Measurements from ENCODE around the gene KATNA1.

The KATNA1 gene

GRCh38 chr6:149559389-149559788, 89.1 kb downstream of the KATNA1 start:
- Histone ChIP-seq H3K4me3 (ENCODE audit: low read depth, low read length) (no peak overlapping the region), H2BK12ac (ENCODE audit: low read length) (no peak overlapping the region), H3K79me2 (ENCODE audit: control insufficient read depth, insufficient read depth, low read length, poor library complexity) (no peaks in the 10 kb centered on the region), H3K27ac (ENCODE audit: low read depth, low read length) (no peak overlapping the region), H4K91ac (ENCODE audit: low read depth, low read length) (no peak overlapping the region), H3K9ac (ENCODE audit: low read length) (no peak overlapping the region), H2BK5ac (ENCODE audit: low read depth, low read length, poor library complexity) (no peak overlapping the region), H4K8ac (ENCODE audit: low read depth, low read length) (no peak overlapping the region), H3K79me1 (ENCODE audit: low read length) (no peaks in the 10 kb centered on the region), H3K18ac (ENCODE audit: low read length) (no peak overlapping the region), H3K36me3 (ENCODE audit: control insufficient read depth in 1 of 2, insufficient read depth in 2 of 2, low read length in 2 of 2) (no peaks in the 10 kb centered on the region), H3K9me3 (ENCODE audit: insufficient read depth, low read depth, low read length) (no peaks in the 10 kb centered on the region), H3K4me2 (ENCODE audit: low read length) (no peak overlapping the region), H4K12ac (ENCODE audit: low read depth, low read length) (no peak overlapping the region), H3K14ac (ENCODE audit: low read length) (no peak overlapping the region), H2AFZ (ENCODE audit: insufficient read depth, low read length, poor library complexity) (no peak overlapping the region), H2BK120ac (ENCODE audit: insufficient read depth, low read length, poor library complexity) (no peak overlapping the region), H2AK5ac (ENCODE audit: low read length) (no peak overlapping the region), H3K23ac (ENCODE audit: low read length) (no peak overlapping the region), H3K27me3 (ENCODE audit: insufficient read depth, low read length) (no peaks in the 10 kb centered on the region), H3K4ac (ENCODE audit: low read depth, low read length) (no peak overlapping the region), H3K4me1 (ENCODE audit: control insufficient read depth in 1 of 2, insufficient read depth in 2 of 2, low read length in 2 of 2) (no peaks in the 10 kb centered on the region)
- WGBS (ENCODE audit: extremely low coverage, insufficient coverage, insufficient read length), result no CpG with 5 or more reads among the region's 2 CpGs
- DNase-seq, result no peak

GRCh38 chr6:149558029-149558428, 90.5 kb downstream of the KATNA1 start:
- Histone ChIP-seq H2AK5ac (ENCODE audit: low read length) (no peak overlapping the region), H3K4ac (ENCODE audit: low read depth, low read length) (no peak overlapping the region), H3K4me2 (ENCODE audit: low read length) (no peak overlapping the region), H3K4me3 (ENCODE audit: low read depth, low read length) (no peak overlapping the region), H3K9ac (ENCODE audit: low read length) (no peak overlapping the region), H3K23ac (ENCODE audit: low read length) (no peak overlapping the region), H3K79me2 (ENCODE audit: control insufficient read depth, insufficient read depth, low read length, poor library complexity) (no peaks in the 10 kb centered on the region), H2BK12ac (ENCODE audit: low read length) (no peak overlapping the region), H3K27ac (ENCODE audit: low read depth, low read length) (no peak overlapping the region), H2BK120ac (ENCODE audit: insufficient read depth, low read length, poor library complexity) (no peak overlapping the region), H3K27me3 (ENCODE audit: insufficient read depth, low read length) (no peaks in the 10 kb centered on the region), H3K18ac (ENCODE audit: low read length) (no peak overlapping the region), H2BK5ac (ENCODE audit: low read depth, low read length, poor library complexity) (no peak overlapping the region), H4K91ac (ENCODE audit: low read depth, low read length) (no peak overlapping the region), H3K79me1 (ENCODE audit: low read length) (no peaks in the 10 kb centered on the region), H3K14ac (ENCODE audit: low read length) (no peak overlapping the region), H3K4me1 (ENCODE audit: control insufficient read depth in 1 of 2, insufficient read depth in 2 of 2, low read length in 2 of 2) (no peaks in the 10 kb centered on the region), H2AFZ (ENCODE audit: insufficient read depth, low read length, poor library complexity) (no peak overlapping the region), H3K36me3 (ENCODE audit: control insufficient read depth in 1 of 2, insufficient read depth in 2 of 2, low read length in 2 of 2) (no peaks in the 10 kb centered on the region), H3K9me3 (ENCODE audit: insufficient read depth, low read depth, low read length) (no peaks in the 10 kb centered on the region), H4K12ac (ENCODE audit: low read depth, low read length) (no peak overlapping the region), H4K8ac (ENCODE audit: low read depth, low read length) (no peak overlapping the region)
- no peak for DNase-seq

GRCh38 chr6:149551920-149552319, 96.6 kb downstream of the KATNA1 start:
- Histone ChIP-seq H3K27me3 (ENCODE audit: insufficient read depth, low read length) (no peaks in the 10 kb centered on the region), H2BK12ac (ENCODE audit: low read length) (no peak overlapping the region), H3K27ac (ENCODE audit: low read depth, low read length) (no peak overlapping the region), H3K9ac (ENCODE audit: low read length) (no peak overlapping the region), H3K36me3 (ENCODE audit: control insufficient read depth in 1 of 2, insufficient read depth in 2 of 2, low read length in 2 of 2) (no peaks in the 10 kb centered on the region), H2BK5ac (ENCODE audit: low read depth, low read length, poor library complexity) (no peak overlapping the region), H4K91ac (ENCODE audit: low read depth, low read length) (no peak overlapping the region), H3K18ac (ENCODE audit: low read length) (no peak overlapping the region), H2BK120ac (ENCODE audit: insufficient read depth, low read length, poor library complexity) (no peak overlapping the region), H3K4me1 (ENCODE audit: control insufficient read depth in 1 of 2, insufficient read depth in 2 of 2, low read length in 2 of 2) (no peaks in the 10 kb centered on the region), H3K9me3 (ENCODE audit: insufficient read depth, low read depth, low read length) (peaks cover 1% of the 10 kb centered on the region), H3K14ac (ENCODE audit: low read length) (no peak overlapping the region), H4K12ac (ENCODE audit: low read depth, low read length) (no peak overlapping the region), H3K23ac (ENCODE audit: low read length) (no peak overlapping the region), H2AFZ (ENCODE audit: insufficient read depth, low read length, poor library complexity) (no peak overlapping the region), H3K79me2 (ENCODE audit: control insufficient read depth, insufficient read depth, low read length, poor library complexity) (no peaks in the 10 kb centered on the region), H2AK5ac (ENCODE audit: low read length) (no peak overlapping the region), H3K79me1 (ENCODE audit: low read length) (no peaks in the 10 kb centered on the region), H4K8ac (ENCODE audit: low read depth, low read length) (no peak overlapping the region), H3K4me2 (ENCODE audit: low read length) (no peak overlapping the region), H3K4ac (ENCODE audit: low read depth, low read length) (no peak overlapping the region), H3K4me3 (ENCODE audit: low read depth, low read length) (no peak overlapping the region)
- DNase-seq, result no peak
- no CpG with 5 or more reads among the region's 5 CpGs for WGBS (ENCODE audit: extremely low coverage, insufficient coverage, insufficient read length)

GRCh38 chr6:149545754-149546471, 102.6 kb downstream of the KATNA1 start, which contains the start of gene PPIL4:
PPIL4 (minus strand) TSS chr6:149546043; CDS start chr6:149546005, 38 bp downstream.
- Histone ChIP-seq H2BK12ac (ENCODE audit: low read length) (no peak within 1 kb of the TSS), H2AK5ac (ENCODE audit: low read length) (peak within 1 kb of the TSS; percentile 95), H2AFZ (ENCODE audit: insufficient read depth, low read length, poor library complexity) (peak within 1 kb of the TSS; percentile 98), H3K9ac (ENCODE audit: low read length) (peak within 1 kb of the TSS; percentile 97), H3K4me1 (ENCODE audit: control insufficient read depth in 1 of 2, insufficient read depth in 2 of 2, low read length in 2 of 2) (peaks cover 2 to 4% of the 10 kb centered on the region in 2 experiments), H3K23ac (ENCODE audit: low read length) (peak within 1 kb of the TSS; percentile 34), H3K36me3 (ENCODE audit: control insufficient read depth in 1 of 2, insufficient read depth in 2 of 2, low read length in 2 of 2) (no peaks in the 10 kb centered on the region), H3K27ac (ENCODE audit: low read depth, low read length) (peak within 1 kb of the TSS; percentile 89), H3K18ac (ENCODE audit: low read length) (peak within 1 kb of the TSS; percentile 80), H2BK120ac (ENCODE audit: insufficient read depth, low read length, poor library complexity) (peak within 1 kb of the TSS; percentile 75), H4K8ac (ENCODE audit: low read depth, low read length) (peak within 1 kb of the TSS; percentile 90), H3K4me2 (ENCODE audit: low read length) (peak within 1 kb of the TSS; percentile 99), H4K12ac (ENCODE audit: low read depth, low read length) (peak within 1 kb of the TSS; percentile 91), H2BK5ac (ENCODE audit: low read depth, low read length, poor library complexity) (peak within 1 kb of the TSS; percentile 69), H3K27me3 (ENCODE audit: insufficient read depth, low read length) (no peaks in the 10 kb centered on the region), H3K9me3 (ENCODE audit: insufficient read depth, low read depth, low read length) (no peaks in the 10 kb centered on the region), H4K91ac (ENCODE audit: low read depth, low read length) (peak within 1 kb of the TSS; percentile 75), H3K79me2 (ENCODE audit: control insufficient read depth, insufficient read depth, low read length, poor library complexity) (peaks cover 8% of the 10 kb centered on the region), H3K79me1 (ENCODE audit: low read length) (peaks cover 12% of the 10 kb centered on the region), H3K14ac (ENCODE audit: low read length) (peak within 1 kb of the TSS; percentile 57), H3K4ac (ENCODE audit: low read depth, low read length) (peak within 1 kb of the TSS; percentile 77), H3K4me3 (ENCODE audit: low read depth, low read length) (peak within 1 kb of the TSS; percentile 98)
- DNase-seq, result peak; percentile 97 to 98
- no CpG with 5 or more reads among the region's 71 CpGs for WGBS (ENCODE audit: extremely low coverage, insufficient coverage, insufficient read length)

Data from trophoblast cell (in vitro differentiated cells and primary cell).